HG03025 (cell line): Measurements from ENCODE around the gene TMEM244.
"Not testable (repeated sequence)": the region's sequence is repeated elsewhere in the genome, so short reads cannot be mapped to it uniquely, and the experiment has no call there.

Experiments
- ATAC-seq: cut with Tn5 transposase; IDR thresholded peaks from one replicate; pipeline ENCODE4 v1.9.1; 2021; ENCODE audit warnings: mild to moderate bottlenecking, moderate library complexity; ENCODE audit not compliant: unreplicated experiment, low FRiP score

Gene TMEM244

GRCh38 chr6:129818251-129818650, 42.9 kb downstream of the TMEM244 start:
- no peak for ATAC-seq

GRCh38 chr6:129817821-129818220, 43.3 kb downstream of the TMEM244 start:
- no peak for ATAC-seq

GRCh38 chr6:129817332-129817731, 43.8 kb downstream of the TMEM244 start:
- no peak for ATAC-seq

GRCh38 chr6:129812145-129812777, 48.9 kb downstream of the TMEM244 start:
- ATAC-seq, result no peak

GRCh38 chr6:129807141-129807540, 54.0 kb downstream of the TMEM244 start:
- not testable (repeated sequence) for ATAC-seq

- not testable (repeated sequence) for ATAC-seq
These were observed 58.2 kb downstream of the TMEM244 start for GRCh38 chr6:129802920-129803319.

GRCh38 chr6:129801909-129802308, 59.2 kb downstream of the TMEM244 start:
- ATAC-seq, result no peak

GRCh38 chr6:129795261-129795660, 65.9 kb downstream of the TMEM244 start:
- no peak for ATAC-seq

GRCh38 chr6:129793447-129793846, 67.7 kb downstream of the TMEM244 start:
- ATAC-seq, result no peak

- ATAC-seq, result no peak
These were observed 69.1 kb downstream of the TMEM244 start for GRCh38 chr6:129792049-129792448.

- ATAC-seq, result no peak
These were observed 70.3 kb downstream of the TMEM244 start for GRCh38 chr6:129790785-129791184.

- ATAC-seq, result no peak
These were observed 71.1 kb downstream of the TMEM244 start for GRCh38 chr6:129789974-129790373.

GRCh38 chr6:129787816-129788215, 73.3 kb downstream of the TMEM244 start:
- no peak for ATAC-seq

- no peak for ATAC-seq
These were observed 74.6 kb downstream of the TMEM244 start for GRCh38 chr6:129786548-129786947.

GRCh38 chr6:129785756-129786135, 75.4 kb downstream of the TMEM244 start:
- no peak for ATAC-seq

GRCh38 chr6:129785047-129785755, 75.9 kb downstream of the TMEM244 start:
- no peak for ATAC-seq
